Adipose tissue (tissue), 3 donors: ENCODE measurements around the gene PTPRN2. TPM values are rescaled to one million over a fixed set of nuclear protein-coding genes. Genes with fewer than 3 reads are reported as not detected.
"Not testable (repeated sequence)": the region's sequence is repeated elsewhere in the genome, so short reads cannot be mapped to it uniquely, and the experiment has no call there.

ENCODE experiments used
- H3K27ac ChIP-seq: one replicate; pipeline ENCODE4 v1.5.1; 2013; ENCODE audit warnings: low read depth, low read length
- WGBS, 3 donors: extraction: QIAGEN DNeasy Blood & Tissue Kit; methylation state at CpG; one replicate each; pipeline ENCODE4 v1.1.7; 2013; 5-methylcytosine and 5-hydroxymethylcytosine counted together
- polyA plus RNA-seq, 3 donors: library from polyadenylated mRNA; stranded (reverse); fragments of 200-250 nt; gene quantifications; one replicate each; pipeline ENCODE4 v1.2.3, GENCODE V29; 2013
- donor health status: healthy with polysubstance abuse.
- donor health status: Bipolar disorder and iron deficiency.
- donor health status: healthy.

Gene PTPRN2
- polyA plus RNA-seq, 3 donors: 3.7 to 8.0 (median 7.3) TPM

DNA sequence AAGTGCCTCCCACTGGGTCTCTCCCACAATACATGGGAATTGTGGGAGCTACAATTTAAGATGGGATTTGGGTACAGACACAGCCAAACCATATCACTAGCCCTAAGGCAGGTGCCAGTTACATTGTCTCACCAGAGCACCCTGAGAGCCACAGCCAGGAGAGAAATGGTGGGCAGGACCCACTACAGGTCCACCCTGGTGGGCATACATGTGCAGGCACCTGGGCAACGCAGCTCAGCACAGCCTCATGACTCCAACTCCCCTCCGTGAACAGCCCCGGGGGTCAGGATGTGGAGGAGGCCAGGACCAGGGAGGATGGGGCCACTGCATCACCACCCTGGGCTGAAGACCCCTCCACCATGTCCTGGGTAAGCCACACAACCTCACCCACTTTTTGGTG, 205.7 kb downstream of the PTPRN2 start:
- H3K27ac ChIP-seq: no peak overlapping the region
- 88 to 93% (median 92%) methylated on average over 3 of the region's 3 CpGs for WGBS, 3 donors

- WGBS, 3 donors: 83 to 87% (median 87%) methylated on average over 7 of the region's 7 CpGs
- H3K27ac ChIP-seq: no peak overlapping the region
Measured at GRCh38 chr7:158378978-158379377, 208.6 kb downstream of the PTPRN2 start.

GRCh38 chr7:158377800-158378623, 209.6 kb downstream of the PTPRN2 start:
- no peak overlapping the region for H3K27ac ChIP-seq
- WGBS, 3 donors: 38 to 64% (median 61%) methylated on average over 14 of the region's 14 CpGs

DNA sequence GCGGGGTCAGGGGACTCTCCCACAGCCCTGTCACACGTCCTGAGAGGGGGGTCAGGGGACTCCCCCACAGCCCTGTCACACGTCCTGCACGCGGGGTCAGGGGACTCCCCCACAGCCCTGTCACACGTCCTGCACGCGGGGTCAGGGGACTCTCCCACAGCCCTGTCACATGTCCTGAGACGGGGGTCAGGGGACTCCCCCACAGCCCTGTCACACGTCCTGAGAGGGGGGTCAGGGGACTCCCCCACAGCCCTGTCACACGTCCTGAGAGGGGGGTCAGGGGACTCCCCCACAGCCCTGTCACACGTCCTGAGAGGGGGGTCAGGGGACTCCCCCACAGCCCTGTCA, 210.8 kb downstream of the PTPRN2 start:
- H3K27ac ChIP-seq: not testable (repeated sequence)
- WGBS, 3 donors: 58 to 79% (median 62%) methylated on average over 5 to 10 of the region's 12 CpGs

DNA sequence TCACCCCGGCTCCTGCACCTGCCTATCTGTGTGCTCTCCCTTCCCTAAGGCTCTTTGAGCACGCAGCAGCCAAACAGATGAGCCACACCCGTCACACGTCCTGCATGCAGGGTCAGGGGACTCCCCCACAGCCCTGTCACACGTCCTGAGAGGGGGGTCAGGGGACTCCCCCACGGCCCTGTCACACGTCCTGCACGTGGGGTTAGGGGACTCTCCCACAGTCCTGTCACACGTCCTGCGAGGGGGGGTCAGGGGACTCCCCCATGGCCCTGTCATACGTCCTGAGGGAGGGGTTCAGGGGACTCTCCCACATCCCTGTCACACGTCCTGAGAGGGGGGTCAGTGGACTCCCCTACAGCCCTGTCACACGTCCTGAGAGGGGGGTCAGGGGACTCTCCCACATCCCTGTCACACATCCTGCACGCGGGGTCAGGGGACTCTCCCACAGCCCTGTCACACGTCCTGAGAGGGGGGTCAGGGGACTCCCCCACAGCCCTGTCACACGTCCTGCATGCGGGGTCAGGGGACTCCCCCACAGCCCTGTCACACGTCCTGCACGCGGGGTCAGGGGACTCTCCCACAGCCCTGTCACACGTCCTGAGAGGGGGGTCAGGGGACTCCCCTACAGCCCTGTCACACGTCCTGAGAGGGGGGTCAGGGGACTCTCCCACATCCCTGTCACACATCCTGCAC, 211.3 kb downstream of the PTPRN2 start:
- H3K27ac ChIP-seq: not testable (repeated sequence)
- WGBS, 3 donors: 55 to 72% (median 64%) methylated on average over 15 to 23 of the region's 23 CpGs

- WGBS, 3 donors: 72 to 80% (median 76%) methylated on average over 4 of the region's 4 CpGs
- no peak overlapping the region for H3K27ac ChIP-seq
Measured at GRCh38 chr7:158375034-158375433, 212.6 kb downstream of the PTPRN2 start.

GRCh38 chr7:158374586-158374985, 213.0 kb downstream of the PTPRN2 start:
- no peak overlapping the region for H3K27ac ChIP-seq
- WGBS, 3 donors: 89 to 95% (median 90%) methylated on average over 6 of the region's 6 CpGs

DNA sequence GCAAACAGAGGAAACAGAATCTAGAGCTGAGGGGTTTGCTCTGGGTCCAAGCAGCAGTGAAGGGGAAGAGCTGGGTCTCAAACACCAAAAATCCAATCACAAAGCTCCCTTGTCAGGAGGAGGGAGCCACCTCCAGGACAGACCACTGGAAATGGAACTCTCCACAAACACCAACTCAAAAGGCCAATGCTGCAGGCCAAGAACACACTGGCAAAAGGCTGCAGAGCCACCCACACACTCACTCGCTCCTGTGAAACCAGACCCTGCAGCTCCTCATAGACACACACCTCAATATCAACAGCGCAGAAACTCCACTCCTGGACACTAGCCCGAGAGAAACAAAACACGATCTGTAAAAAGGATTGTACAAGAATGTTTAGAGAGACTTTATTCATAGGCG, 213.5 kb downstream of the PTPRN2 start:
- no peak overlapping the region for H3K27ac ChIP-seq
- WGBS, 3 donors: 69 to 84% (median 74%) methylated on average over 5 of the region's 5 CpGs

DNA sequence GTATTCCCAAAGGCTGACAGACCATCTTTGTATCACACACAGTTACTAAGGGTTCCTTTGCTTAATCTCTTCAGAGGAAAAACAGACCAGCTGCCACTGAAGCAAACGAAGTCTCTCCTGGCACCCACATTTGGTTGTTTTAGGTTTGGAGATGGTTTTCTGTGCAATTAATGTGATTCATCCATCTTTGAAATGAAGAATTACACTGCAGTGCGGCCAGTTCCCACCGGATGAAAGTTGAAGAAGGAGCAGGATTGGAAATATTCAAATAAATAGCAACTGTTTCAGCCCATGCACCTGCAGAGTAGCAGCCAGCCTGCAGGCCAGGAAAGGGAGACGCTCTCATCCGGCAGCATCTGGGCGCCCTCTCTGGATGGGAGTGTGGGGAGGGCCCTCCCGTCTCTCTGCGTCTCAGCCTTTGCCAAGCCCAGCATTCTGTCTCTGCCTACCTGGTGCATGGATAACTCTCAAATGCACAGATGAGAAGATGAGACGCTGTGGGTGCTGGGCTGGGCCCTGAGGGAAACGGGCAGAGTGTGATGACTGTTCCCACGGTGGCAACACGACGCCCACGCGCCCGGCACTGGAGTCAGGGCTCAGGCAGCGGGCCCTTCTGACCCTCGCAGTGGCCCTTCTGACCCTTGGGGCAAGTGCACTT, 214.0 kb downstream of the PTPRN2 start:
- 69 to 80% (median 69%) methylated on average over 18 of the region's 18 CpGs for WGBS, 3 donors
- no peak overlapping the region for H3K27ac ChIP-seq

DNA sequence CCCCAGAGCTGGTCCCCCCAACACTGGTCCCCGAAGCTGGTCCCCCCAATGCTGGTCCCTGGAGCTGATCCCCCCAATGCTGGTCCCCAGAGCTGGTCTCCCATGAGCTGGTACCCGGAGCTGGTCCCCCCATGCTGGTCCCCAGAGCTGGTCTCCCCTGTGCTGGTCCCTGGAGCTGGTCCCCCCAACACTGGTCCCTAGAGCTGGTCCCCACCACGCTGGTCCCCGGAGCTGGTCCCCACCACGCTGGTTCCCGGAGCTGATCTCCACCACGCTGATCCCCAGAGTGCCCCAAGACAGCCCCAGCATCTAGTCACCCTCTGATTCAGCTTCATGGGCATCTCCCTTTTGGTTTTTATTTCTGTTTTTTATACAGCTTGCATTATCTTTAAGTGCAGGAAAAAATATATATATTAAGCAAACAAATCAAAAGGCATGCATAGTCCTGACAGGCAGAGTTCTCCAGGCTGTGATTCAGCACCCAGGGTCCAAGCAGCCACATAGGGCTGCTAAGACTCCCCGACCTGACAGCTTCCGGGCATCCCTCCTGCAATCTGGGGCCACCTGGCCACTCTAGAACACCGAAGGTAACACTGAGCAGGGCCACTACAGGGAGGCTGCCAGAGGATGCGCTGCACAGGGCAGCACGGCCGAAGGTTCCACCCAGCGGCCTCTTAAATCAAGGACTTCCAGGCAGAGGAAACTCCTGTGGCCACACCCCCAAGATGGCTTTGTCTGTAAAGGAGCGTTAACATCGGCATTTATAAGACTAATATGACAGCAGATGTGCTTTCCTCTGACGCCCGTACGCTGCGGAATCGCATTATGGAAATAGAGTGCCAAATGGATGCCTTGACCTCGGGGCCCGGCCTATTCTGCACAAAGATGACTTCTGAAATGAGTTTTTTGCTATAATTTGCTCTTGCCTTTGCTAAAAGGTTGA, 215.0 kb downstream of the PTPRN2 start:
- WGBS, 3 donors: 70 to 82% (median 70%) methylated on average over 23 of the region's 23 CpGs

GRCh38 chr7:158371856-158372255, 215.8 kb downstream of the PTPRN2 start:
- WGBS, 3 donors: 78 to 85% (median 82%) methylated on average over 17 of the region's 17 CpGs
- H3K27ac ChIP-seq: no peak overlapping the region

More for the DNA sequence above, 215.0 kb downstream of the PTPRN2 start:
- H3K27ac ChIP-seq: no peak overlapping the region

GRCh38 chr7:158369866-158370265, 217.8 kb downstream of the PTPRN2 start:
- WGBS, 3 donors: 88 to 92% (median 88%) methylated on average over 16 of the region's 16 CpGs
- no peak overlapping the region for H3K27ac ChIP-seq

DNA sequence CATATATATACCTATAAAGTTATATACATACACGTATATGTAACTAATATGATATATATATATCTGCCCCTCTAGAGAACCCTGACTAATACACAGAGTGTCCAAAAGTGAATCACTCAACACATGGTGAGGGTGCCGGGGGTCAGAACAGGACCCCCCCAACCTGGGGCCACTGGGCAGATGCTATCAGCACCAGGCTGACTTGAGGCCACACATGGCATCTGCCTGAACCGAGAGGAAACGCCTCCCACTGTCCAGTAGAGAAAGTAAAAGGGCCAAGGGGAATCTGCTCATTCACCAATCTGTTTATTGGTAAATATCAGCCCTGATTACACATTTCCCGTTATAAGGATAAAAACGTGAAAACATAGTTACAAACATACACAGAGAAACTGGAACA, 218.3 kb downstream of the PTPRN2 start:
- H3K27ac ChIP-seq: no peak overlapping the region
- WGBS, 3 donors: 85 to 88% (median 86%) methylated on average over 6 of the region's 6 CpGs

DNA sequence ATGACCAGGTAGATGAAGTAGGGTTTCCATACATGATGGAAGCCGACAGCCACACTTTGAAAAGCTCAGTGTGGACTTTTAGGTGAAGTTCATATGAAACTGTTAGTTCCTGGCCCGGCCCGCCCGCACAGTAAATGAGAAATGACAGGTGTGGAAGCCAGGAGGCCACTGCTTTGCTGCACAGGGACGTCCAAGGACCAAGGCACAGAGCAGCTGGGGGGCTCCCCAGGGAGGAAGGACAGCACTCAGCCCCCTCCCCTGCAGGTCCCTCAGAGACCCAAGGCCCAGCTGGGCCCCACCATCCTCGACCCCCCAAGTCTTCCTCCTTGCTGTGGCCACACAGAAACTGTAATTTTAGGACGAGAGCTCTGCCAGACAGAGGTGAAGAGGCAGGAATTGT, 219.2 kb downstream of the PTPRN2 start:
- 57 to 67% (median 62%) methylated on average over 7 of the region's 7 CpGs for WGBS, 3 donors
- no peak overlapping the region for H3K27ac ChIP-seq

DNA sequence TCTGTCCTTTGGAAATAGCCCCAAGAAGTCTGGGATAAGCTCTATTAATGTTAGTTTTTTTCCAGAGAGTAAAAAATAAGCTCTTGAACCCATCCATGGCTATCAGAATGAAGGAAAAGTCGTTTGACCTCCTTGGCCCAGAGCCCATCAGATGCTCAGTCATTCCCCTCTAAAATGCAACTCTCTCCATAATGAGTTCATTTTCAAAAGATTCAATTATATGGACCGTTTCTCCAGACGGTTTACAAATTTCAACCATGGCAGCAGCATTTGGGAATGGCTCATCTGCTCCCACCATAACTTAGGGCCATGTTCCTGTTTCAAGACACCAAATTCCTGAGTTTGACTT, 220.0 kb downstream of the PTPRN2 start:
- WGBS, 3 donors: 62 to 68% (median 64%) methylated on average over 3 of the region's 3 CpGs
- no peak overlapping the region for H3K27ac ChIP-seq

- WGBS, 3 donors: 83 to 90% (median 85%) methylated on average over 19 of the region's 19 CpGs
Measured at GRCh38 chr7:158366916-158367633, 220.5 kb downstream of the PTPRN2 start.

DNA sequence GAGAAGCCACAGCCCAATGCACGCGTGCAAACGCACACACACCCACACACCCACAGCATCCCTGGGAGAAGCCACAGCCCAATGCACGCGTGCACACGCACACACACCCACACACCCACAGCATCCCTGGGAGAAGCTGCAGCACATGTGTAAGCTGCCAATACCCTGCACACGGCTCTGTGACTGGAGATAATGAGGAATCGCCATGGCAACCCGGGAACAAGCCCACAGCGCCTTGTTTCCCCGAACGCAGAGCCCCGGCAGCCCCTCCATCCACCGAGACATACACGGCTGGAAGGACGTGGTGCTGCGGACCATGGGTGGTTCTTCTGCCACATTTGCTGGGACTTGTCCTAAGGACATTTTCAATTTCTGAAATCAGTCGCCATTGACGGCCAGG, 221.3 kb downstream of the PTPRN2 start:
- H3K27ac ChIP-seq: no peak overlapping the region
- 78 to 85% (median 83%) methylated on average over 19 of the region's 19 CpGs for WGBS, 3 donors

More at GRCh38 chr7:158366916-158367633, 220.5 kb downstream of the PTPRN2 start:
- H3K27ac ChIP-seq: no peak overlapping the region

GRCh38 chr7:158365267-158365666, 222.4 kb downstream of the PTPRN2 start:
- WGBS, 3 donors: 76 to 87% (median 84%) methylated on average over 14 of the region's 14 CpGs
- H3K27ac ChIP-seq: no peak overlapping the region
